Amygdala (tissue), 56 donors: ENCODE measurements around the gene GLYATL1.

Experiments used
- DNase-seq, 56 donors: peaks; one replicate each; lab custom pipeline; 2025; lab: John Stamatoyannopoulos, UW

GLYATL1 gene, protein sequence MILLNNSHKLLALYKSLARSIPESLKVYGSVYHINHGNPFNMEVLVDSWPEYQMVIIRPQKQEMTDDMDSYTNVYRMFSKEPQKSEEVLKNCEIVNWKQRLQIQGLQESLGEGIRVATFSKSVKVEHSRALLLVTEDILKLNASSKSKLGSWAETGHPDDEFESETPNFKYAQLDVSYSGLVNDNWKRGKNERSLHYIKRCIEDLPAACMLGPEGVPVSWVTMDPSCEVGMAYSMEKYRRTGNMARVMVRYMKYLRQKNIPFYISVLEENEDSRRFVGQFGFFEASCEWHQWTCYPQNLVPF

DNA sequence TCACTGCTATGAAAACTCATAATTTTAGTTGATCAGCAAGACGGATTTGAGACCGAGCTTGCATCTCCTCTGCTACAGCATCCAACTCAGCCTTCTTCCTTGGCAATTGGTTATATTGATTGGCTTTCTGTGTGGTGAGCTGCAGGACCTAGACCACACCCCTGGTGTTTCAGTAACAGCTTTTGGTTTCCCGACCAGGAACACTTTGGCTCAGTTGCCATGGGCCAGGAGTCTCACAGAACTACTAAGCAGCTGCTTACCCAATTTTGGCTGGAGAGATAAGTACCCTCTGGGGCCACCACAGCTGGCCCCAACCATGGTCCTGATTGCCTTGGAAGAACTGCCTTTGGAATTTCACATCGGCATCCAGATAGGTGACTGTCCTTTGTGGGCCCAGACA lies at the start of gene GLYATL1:
Gene GLYATL1, plus strand, starts transcription at position 212 of the 400 bp plus-strand sequence. CDS start 7,600 bp downstream, outside the sequence.
- DNase-seq, result no peak

DNA sequence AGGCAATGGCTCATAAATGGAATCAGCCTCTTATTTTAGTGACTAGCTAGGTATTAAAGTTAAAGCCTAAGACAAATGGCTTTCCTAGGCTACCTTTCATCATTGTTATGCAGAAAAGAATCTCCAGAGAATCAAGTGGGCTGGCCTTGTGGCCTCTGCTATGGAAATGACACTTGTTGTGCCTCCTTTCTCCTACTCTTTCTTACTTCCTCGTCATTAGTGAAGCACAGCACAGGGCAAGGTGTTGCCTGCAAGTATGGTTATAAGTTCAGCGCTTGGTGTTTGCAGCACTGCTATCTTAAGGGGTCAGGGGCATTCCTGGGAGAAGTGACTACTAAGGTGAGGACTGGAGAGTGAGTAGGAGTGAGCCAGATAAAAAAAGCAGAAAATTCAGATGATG lies 45.4 kb upstream of the GLYATL1 start:
- no peak for DNase-seq

DNA sequence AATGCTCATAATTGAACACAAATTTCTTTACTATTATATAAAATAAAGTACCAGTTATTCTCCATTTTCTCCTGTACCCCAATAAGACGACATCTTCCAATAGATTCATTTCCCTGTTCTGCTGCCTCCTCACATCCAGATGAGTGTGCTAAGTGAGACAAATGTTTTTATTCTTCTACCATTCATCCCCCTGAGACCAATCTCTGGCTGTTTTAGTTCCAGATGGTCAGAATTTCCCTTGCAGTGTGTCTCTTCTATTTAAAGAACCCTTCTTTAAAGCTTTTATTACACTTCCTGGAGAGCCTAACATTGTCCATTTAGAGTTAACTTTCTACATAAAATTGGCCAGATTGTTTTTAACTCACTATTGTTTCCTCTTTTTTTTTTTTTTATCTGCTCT lies 41.2 kb upstream of the GLYATL1 start:
- no peak for DNase-seq

DNA sequence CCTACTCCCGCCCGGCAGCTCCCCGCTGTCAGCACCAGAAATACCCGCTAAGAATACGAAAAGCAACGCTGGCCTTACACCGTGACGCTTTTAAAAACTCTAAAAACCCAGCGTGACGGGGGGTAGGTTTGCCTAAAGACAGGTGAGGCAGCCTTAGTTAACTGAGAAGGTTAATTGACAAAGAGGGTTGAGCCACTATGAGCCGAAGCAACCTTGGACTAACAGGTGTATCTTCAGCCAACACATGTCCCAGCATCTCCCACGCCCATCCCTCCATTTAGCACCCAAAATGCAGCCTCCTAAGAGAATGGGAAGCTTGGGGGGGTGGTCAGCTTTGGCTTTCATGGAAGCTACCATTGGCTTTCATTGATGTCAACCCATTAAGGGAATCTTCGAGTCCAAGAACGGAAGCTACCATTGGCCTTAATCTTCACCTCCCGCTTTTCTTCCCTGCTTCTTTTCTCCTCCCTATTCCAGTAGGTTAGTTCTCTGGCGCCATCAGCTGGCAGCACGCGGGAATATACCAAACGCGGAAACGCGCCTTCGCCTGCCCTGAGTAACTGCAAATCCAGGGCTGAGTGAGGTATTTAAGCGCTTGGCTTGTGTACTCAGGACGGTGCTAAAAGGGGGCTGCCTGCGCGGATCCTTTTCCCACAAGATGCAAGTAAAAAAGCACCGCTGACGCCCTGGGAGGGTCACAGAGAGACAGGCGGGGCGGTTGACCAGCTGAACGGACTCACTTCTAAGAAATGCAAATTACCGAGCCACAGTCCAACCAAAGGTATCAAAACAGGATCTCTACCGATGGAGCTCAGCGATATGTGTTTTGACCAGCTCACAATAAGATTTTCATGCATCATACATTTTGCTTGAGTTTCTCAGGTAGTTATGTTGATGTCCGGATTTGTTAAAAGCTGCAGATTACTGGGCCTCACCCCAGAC lies 38.5 kb upstream of the GLYATL1 start:
- peak in 47 of 56 donors; percentile 4 to 82 (median 43) for DNase-seq

DNA sequence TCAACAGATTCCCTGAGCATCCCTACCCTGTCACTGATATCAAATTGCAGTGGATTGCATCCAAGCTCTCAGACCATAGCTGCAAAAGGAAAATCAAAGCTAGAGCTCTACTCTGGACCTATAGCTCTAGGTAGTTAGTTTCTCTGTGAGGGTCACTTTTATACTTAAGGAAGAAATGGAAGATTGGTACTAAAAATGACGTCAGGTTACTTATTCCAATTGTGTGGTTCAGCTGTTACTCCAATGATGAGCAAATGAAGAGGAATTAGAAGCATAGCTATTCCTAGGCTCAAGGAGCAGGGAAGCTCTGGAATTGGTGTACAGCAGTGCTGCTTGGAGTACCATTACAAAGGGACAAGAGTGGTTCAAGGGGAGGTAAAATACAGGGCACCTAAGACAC lies 36.4 kb upstream of the GLYATL1 start:
- DNase-seq, result no peak

DNA sequence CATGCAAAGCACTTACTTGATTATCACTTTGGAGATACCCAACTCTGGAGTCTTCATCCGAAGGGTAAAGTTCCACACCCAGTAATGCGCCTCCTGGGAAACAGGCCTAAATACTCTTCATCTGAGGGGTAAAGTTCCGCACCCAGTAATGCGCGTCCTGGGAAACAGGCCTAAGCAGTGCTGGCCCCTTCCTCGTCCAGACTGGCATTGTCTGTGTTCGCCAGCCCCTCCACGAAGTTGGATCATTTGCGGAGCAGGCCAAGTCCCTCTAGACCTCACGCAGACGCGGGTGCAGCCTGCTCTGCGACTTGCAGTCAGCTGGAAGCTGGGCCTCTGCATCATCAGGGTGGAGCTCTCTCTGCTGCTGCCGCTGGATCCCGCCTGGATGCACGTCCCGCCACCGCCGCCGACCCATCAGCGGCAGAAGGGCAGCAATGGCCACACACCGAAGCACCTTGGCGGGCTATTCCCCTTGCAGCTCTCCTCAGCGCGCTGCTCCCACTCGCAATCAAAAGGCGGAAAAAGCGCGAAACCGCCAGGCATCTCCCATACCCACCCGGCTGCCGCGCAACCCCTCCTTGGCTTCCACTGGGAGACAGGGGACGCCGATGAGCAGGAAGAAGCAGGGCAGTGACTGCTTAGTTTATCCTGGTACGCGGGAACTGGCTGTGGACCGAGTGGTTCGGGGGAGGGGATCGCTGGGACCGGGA lies 34.1 kb upstream of the GLYATL1 start:
- peak in 34 of 56 donors; percentile 10 to 80 (median 49) for DNase-seq

DNA sequence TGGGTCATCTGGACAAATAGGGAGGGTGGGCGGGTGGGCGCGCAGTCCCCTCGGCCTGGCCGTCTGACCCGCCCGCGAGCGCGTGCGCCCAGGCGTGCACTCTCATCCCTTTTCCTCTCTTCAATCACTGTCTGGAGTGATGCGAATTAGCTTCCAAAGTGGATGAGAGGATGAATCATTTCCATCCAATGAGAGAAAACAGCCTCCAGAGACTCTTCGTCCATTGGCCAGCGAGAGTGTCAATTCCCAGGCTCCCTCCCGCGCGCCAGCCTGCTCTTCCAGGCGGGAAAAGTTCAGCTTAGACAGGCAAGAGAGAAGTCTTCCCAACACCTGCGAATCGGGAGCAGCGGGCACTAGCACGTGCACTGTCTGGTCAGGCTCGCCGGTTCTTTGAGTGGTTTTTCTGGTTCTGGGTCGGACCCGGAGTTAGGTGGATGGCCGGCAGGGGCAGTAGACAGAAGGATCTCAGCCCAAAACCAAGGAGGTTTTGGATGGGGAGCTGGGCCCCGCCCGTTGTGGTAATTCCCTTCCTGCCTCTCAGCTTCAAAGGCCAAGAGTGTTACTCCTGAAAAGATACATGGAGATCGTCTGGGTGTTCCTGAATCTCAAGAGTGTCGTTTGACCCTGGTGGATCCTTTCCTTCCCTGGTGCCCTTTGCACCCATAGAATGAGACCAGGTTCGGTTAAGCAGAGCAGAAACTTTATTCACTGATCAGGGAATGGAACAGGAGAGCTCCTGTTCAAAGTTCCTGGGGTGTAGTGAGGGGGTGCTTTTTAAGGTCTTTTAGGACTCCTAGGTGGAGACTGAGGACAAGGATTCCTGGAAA lies 33.4 kb upstream of the GLYATL1 start:
- peak in 51 of 56 donors; percentile 7 to 82 (median 52) for DNase-seq

DNA sequence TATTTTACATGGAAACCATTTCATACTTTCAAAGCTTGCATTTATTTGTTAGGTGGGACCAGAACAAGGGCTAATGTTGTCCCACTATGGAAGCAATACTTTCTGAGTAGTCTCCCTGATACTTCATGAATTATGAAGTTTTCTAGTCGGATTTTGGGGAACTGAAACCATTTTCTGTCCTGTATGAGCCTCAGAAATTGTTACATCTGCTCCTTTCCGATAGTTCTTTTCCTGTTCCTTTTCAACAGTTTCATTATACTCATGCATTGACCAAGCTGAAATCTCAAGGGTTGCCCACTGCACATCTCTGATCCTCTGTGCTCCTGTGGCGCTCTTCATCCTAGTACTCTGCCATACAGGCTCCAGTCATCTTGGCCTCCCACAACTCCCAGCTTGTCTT lies 31.5 kb upstream of the GLYATL1 start:
- DNase-seq, result no peak

DNA sequence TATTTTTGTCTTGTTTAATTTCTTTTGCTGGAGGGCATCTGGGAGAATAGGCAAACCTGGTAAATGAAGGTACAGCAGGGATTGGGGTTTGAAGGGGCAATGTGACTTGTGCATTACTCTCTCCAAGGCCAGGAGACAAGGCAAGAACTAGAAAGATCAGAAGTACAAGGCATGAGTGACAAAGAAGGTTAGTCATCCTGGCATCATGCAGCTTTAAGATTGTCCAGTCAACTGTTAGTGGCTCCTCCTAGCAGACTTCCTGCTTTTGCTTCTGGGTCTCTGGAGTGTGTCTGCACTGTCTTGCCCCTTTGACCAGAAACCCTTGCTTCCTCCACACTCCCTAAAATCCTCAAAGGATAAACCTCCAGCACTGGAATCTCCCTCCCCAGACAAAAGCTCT lies 27.2 kb upstream of the GLYATL1 start:
- no peak for DNase-seq

DNA sequence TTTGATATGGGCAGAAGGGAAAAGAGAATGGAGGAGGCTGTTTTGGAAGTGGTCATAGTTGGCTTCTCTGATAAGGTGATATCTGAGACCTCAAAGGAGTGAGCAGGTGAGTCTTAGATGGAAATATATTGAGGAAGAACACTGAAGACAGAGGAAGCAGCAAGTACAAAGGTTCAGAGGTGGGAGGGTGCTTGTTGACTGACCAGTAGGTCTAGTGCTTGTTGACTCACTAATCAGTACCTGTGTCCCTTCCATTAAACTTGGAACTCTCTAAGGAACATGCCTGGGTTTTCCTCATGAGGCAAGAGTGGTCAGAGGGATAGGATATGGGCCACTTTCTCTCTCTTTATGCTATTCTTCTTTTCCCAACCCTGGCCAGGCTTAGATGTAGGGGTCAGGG lies 25.6 kb upstream of the GLYATL1 start:
- no peak for DNase-seq

DNA sequence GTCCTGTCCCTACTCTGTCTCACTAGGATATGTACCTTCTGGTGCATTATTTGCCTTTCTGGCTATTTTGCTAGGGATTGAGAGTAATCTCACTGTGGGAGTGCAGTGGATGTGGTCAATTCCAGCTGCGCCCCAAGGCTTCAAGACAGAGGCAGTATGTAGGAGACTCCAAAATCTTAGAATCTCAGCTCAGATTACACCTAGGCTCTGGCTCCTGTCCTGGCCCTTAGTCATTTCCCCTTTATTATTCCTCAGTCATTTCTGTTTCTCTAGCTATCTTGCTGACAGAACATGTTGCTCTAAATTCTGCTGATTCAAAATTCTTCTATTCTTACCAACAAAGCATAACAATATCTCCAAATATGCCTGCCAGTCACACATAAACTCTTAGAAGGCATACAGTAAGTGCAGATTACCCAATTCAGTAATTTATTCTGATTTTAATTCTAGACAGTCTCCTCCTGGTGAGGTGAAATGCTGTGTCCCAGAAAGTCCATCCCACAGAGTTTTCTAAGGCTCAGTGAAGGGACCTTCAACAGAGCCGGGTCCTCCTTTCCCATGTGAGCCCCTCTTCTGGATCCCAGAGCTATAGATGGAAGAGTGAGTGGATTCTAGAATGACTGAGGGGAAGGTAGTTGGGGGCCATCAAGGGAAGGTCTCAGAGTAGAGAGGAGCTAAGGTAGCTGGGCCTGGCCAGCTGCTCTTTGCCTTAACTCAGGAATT lies 24.3 kb upstream of the GLYATL1 start:
- DNase-seq, result no peak

DNA sequence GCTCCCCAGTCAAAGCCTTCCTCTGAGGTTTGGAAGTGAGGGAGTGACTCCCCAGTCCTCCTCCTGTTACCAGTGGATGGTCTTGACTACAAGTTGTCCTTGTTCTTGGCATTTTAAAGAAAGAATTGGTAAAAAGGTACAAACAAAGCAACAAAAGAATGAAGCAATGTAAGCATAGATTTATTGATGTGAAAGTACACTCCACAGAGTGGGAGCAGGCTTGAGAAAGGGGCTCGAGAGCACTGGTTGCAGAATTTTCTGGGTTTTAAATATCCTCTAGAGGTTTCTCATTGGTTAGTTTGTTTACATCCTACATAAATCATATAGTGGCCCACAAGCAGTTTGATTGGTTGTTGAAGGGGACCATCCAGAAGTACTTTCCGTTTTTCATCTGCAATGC lies 22.7 kb upstream of the GLYATL1 start:
- DNase-seq, result no peak

DNA sequence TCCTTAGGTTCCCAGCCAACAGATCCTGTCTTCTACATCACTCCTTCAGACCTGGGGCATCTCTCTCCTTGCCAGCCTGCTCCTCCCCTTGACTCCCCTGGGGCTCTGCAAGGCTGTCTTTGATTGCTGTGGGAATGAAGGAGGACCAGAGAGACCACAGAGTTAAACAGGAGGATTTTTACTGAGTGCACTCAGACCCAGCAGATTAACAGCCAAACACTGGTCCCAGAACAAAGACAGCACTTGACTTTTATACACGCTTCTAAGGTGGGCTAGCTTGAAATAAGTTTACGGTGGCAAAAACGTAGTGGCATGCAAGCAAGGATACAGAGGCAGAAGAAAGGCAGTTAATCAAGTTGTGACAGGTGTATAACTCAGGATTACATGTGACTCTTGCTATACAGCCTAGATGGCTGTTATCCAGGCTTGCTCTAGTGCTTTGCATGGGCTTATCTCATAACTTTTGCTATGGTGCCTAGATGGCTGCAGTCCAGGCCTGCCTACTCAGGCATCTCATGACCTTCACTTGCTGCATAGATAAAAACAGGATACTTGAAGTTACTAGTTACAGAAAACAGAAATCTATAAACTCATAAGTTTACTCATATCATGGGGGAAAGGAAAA lies 22.0 kb upstream of the GLYATL1 start:
- no peak for DNase-seq

DNA sequence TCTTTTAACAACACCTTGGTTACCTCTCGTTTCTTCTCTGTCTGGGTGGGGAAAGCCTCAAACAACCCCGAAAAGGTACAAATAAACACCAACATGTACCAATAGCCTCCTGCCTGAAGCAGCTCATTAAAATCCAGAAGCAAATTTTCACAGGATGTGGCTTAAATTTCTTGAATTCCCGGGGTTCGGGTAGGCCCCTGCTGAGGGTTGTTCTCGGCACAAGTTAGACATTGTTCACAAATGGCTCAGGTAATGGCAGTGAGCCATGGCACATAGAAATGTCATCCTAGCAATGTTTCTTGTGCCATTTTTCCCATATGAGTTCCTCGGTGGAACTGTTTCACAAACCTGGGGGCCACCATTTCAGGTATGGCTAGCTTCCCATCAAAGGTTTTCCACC lies 19.7 kb upstream of the GLYATL1 start:
- no peak for DNase-seq

DNA sequence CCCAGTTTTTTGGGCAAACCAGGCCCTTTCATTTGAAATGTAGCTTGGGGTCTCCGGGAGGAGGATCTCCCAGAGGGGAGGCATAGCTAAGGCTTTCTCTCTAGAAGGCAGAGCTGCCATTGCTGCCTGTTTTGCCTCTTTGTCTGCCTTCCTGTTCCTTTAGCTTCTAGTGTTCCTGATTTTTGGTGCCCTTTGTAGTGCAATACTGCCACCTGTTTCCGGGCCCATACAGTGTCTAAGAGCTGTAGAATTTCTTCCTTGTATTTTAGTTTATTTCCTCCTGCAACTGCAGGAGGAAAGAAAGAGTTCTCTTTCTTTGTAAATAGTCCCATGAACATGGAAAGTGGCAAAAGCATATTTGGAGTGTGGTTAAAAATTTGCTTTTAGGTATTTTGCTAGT lies 19.3 kb upstream of the GLYATL1 start:
- no peak for DNase-seq

DNA sequence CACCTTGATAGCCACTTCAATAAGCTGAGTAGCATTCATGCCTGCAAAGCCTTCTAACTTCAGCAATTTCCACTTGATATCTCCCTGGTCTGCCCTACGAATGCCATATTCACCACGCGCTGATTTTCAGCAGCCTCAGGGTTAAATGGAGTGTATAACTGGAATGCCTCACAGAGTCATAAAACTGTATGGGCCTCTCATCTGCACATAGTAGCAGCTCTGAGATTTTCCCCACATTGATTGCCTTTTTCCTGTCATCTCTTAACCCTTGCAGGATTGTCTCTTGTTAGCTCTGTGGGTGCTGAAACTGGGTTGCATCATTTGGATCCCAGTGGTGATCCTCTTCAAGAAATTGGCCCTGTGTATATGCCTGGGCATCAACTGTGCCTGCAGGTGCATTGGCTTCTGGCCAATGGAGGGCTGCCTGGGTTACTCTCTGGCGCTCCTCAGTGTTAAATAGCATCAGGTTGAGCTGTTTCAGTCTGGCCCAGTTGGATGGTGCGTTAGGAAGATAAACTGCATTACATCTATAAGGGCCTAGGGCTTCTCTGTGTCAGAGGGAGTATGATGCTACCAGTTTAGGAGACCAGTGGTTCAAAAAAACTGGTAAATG lies 17.4 kb upstream of the GLYATL1 start:
- no peak for DNase-seq

DNA sequence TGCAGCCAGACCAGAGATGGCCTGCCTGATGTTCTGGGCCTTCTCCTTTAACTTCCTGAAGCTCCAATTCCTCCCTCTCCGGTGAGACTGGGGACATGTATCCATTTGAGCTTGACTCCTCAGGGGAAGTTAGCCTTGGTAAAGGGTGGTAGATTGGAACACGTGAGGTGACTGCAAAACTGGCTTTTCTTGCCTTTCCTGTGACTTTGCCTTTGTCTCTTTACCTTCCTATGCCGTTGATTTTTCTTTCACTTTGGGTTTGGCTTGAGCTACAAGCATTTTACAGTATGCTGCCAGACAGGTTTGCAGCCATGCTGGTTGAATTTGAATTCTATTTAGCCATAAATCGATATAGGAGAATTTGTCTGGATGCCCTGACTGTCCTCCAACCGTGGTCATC lies 16.8 kb upstream of the GLYATL1 start:
- DNase-seq, result no peak

DNA sequence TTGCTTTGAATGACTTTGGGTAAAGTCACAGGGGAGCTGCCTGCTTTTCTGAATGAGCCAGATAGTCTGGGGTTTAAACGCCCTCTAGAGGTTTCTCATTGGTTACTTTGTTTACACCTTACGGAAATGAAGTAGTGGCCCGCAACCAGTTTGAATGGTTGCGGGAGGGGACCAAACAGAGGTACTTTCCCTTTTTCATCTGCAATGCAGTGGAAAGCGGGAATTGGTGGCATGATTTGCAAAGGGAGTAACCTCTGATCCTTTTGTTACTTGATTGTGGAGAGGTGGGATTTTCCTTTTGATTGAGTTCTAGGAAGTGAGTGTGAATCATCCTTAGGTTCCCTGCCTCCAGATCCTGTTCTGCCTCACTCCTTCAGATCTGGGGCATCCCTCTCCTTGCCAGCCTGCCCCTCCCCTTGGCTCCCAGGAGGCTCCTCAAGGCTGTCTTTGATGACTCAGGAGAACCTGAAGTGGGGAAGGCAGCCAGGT lies 15.9 kb upstream of the GLYATL1 start:
- peak in 3 of 56 donors; percentile 1 to 3 (median 2) for DNase-seq
